HCT116 (cell line): ENCODE data around the gene CPB1. TPM values are rescaled to one million over a fixed set of nuclear protein-coding genes. Genes with fewer than 3 reads are reported as not detected.

Source experiments
- ATAC-seq: fragments of 200-7000 bp; cut with Tn5 transposase; 2 replicates; pipeline ENCODE4 v1.9.1; 2020; ENCODE audit warnings: mild to moderate bottlenecking, moderate library complexity
- BruUV-seq: library from RNA; stranded (reverse); fragments of 400-500 nt; replicated peaks from 2 replicates; lab custom pipeline; 2021; lab: Mats Ljungman, UMichigan
- CTCF ChIA-PET: fragments of 300-600 bp; sonication (Branson Sonifier 250); formaldehyde crosslinking; loops from one replicate; lab custom pipeline; 2021; ENCODE audit warnings: antibody characterized with exemption; lab: Charles Lee
- POLR2A ChIA-PET: fragments of 300-600, 350-600 bp; sonication (Branson Sonifier 250); formaldehyde crosslinking; loops from one replicate; lab custom pipeline; 2021; ENCODE audit warnings: antibody characterized with exemption; lab: Charles Lee
- RAD21 ChIA-PET, 2 experiments: fragments of 300-600 bp; sonication (Branson Sonifier 250); formaldehyde crosslinking; loops; one replicate each; lab custom pipeline; 2023; ENCODE audit warnings: low total read pairs in 2 of 2; ENCODE audit not compliant: uncharacterized antibody in 2 of 2, unreplicated experiment in 2 of 2, low non-redundant PET in 1 of 2; lab: Charles Lee
- DNase-seq: peaks from one replicate; pipeline ENCODE4 v3.0.0-alpha.2; 2010; ENCODE audit warnings: low read depth, low spot score
- H2AFZ ChIP-seq: fragments of 200-600 bp; shearing (Covaris generic), sonication (generic); 2 replicates; pipeline ENCODE4 v1.6.1; 2017; ENCODE audit warnings: low read depth, mixed run types, mixed read lengths, antibody characterized with exemption, low read length; ENCODE audit not compliant: poor library complexity, severe bottlenecking
- H3K27ac ChIP-seq: 2 replicates; pipeline ENCODE4 v1.5.1; 2012; ENCODE audit warnings: low read depth, low read length
- H3K27me3 ChIP-seq: fragments of 200-600 bp; sonication (generic); 2 replicates; pipeline ENCODE4 v1.6.1; 2016; ENCODE audit warnings: mixed run types, low read length, mixed read lengths; ENCODE audit not compliant: insufficient read depth
- H3K36me3 ChIP-seq, 2 experiments: fragments of 200-500 bp in 1 of 2; fragments of 200-600 bp in 1 of 2; sonication (Bioruptor generic) in 1 of 2; sonication (generic) in 1 of 2; 2 replicates each; pipeline versions ENCODE4 v1.5.1 to v1.6.1; 2014 to 2016; ENCODE audit warnings: low read length in 2 of 2, inconsistent platforms in 1 of 2, mixed read lengths in 1 of 2, mixed run types in 1 of 2; ENCODE audit not compliant: insufficient read depth in 2 of 2, control insufficient read depth in 1 of 2
- H3K4me1 ChIP-seq, 2 experiments: fragments of 200-600 bp in 1 of 2; sonication (generic) in 1 of 2; 2 replicates each; pipeline versions ENCODE4 v1.5.1 to v1.6.1; 2012 to 2017; ENCODE audit warnings: low read length in 2 of 2, inconsistent platforms in 1 of 2, mild to moderate bottlenecking in 1 of 2, mixed read lengths in 1 of 2, mixed run types in 1 of 2, moderate library complexity in 1 of 2; ENCODE audit not compliant: insufficient read depth in 2 of 2, control insufficient read depth in 1 of 2
- H3K4me2 ChIP-seq: fragments of 200-600 bp; sonication (generic); 2 replicates; pipeline ENCODE4 v1.6.1; 2017; ENCODE audit warnings: mixed run types, low read length, mixed read lengths
- H3K4me3 ChIP-seq, 2 experiments: fragments of 200-600 bp in 1 of 2; sonication (generic) in 1 of 2; replicated peaks in 1 of 2; 2 replicates each; pipeline ENCODE4 v1.5.1; 2011 to 2016; ENCODE audit warnings: low read length in 2 of 2, control low read depth in 1 of 2, low read depth in 1 of 2, mild to moderate bottlenecking in 1 of 2, mixed read lengths in 1 of 2, mixed run types in 1 of 2
- H3K79me2 ChIP-seq: fragments of 200-600 bp; sonication (generic); 2 replicates; pipeline ENCODE4 v1.6.1; 2017; ENCODE audit warnings: mild to moderate bottlenecking, mixed run types, low read length, moderate library complexity, mixed read lengths; ENCODE audit not compliant: insufficient read depth
- H3K9ac ChIP-seq: fragments of 200-600 bp; sonication (generic); 2 replicates; pipeline ENCODE4 v1.6.1; 2016; ENCODE audit warnings: low read length, mixed read lengths
- H3K9me2 ChIP-seq: fragments of 200-600 bp; sonication (generic), shearing (Covaris generic); 2 replicates; pipeline ENCODE4 v1.6.1; 2017; ENCODE audit warnings: mixed run types, mild to moderate bottlenecking, moderate library complexity; ENCODE audit not compliant: insufficient read depth
- H3K9me3 ChIP-seq, 2 experiments: fragments of 200-500 bp in 1 of 2; fragments of 200-600 bp in 1 of 2; sonication (Bioruptor generic) in 1 of 2; sonication (generic) in 1 of 2; 2 replicates each; pipeline ENCODE4 v1.6.1; 2014 to 2017; ENCODE audit warnings: low read length in 2 of 2, mixed read lengths in 2 of 2, inconsistent platforms in 1 of 2, low read depth in 1 of 2, mild to moderate bottlenecking in 1 of 2, mixed run types in 1 of 2, moderate library complexity in 1 of 2; ENCODE audit not compliant: control insufficient read depth in 1 of 2, insufficient read depth in 1 of 2
- H4K20me1 ChIP-seq: fragments of 200-600 bp; sonication (generic), shearing (Covaris generic); 2 replicates; pipeline ENCODE4 v1.6.1; 2017; ENCODE audit warnings: mixed run types, mild to moderate bottlenecking, moderate library complexity; ENCODE audit not compliant: insufficient read depth
- RAD21 ChIP-seq: IDR thresholded peaks from 2 replicates; pipeline ENCODE4 v1.6.1; 2012; ENCODE audit warnings: low read depth, mild to moderate bottlenecking
- SRF ChIP-seq: IDR thresholded peaks from 2 replicates; pipeline ENCODE4 v1.6.1; 2012; ENCODE audit warnings: low read depth
- TCF7L2 ChIP-seq: IDR thresholded peaks from 2 replicates; pipeline ENCODE4 v1.7.0; 2011; ENCODE audit warnings: borderline replicate concordance, inconsistent platforms; ENCODE audit not compliant: insufficient read depth, insufficient read length; ENCODE audit errors: extremely low read depth
- ZFX ChIP-seq: fragments of 450-650 bp; IDR thresholded peaks from 2 replicates; pipeline ENCODE4 v1.6.1; 2017
- intact Hi-C: fragments of 100-400 bp; cut with micrococcal nuclease; formaldehyde crosslinking; loops from 2 replicates; pipeline ENCODE4 v1.10.0; 2022
- total RNA-seq: library from RNA; stranded (reverse); gene quantifications from one replicate; pipeline ENCODE4 v1.2.1, GENCODE V29; 2021; ENCODE audit not compliant: unreplicated experiment

Gene CPB1
- total RNA-seq, 1 experiment from 2014 or later = 6.2 TPM

GRCh38 chr3:148800414-148800813 is 27.2 kb upstream of the CPB1 start:
- intact Hi-C loops = no loop called here
- Histone ChIP-seq H3K27ac (no peak overlapping the region), H3K9me2 (peaks cover 4% of the 10 kb centered on the region; the same call in 1 of the 2 replicates), H3K4me2 (no peak overlapping the region), H3K9me3 (no peaks in the 10 kb centered on the region), H3K4me3 (no peak overlapping the region), H3K27me3 (no peaks in the 10 kb centered on the region), H3K4me1 (peaks cover 0 to 7% of the 10 kb centered on the region in 2 experiments; a peak in 2 of 4 replicates), H3K36me3 (no peaks in the 10 kb centered on the region), H4K20me1 (no peaks in the 10 kb centered on the region), H3K79me2 (no peaks in the 10 kb centered on the region), H2AFZ (no peak overlapping the region), H3K9ac (no peak overlapping the region)
- no peak for ATAC-seq
- no peak for DNase-seq
- TF ChIP-seq SRF (no peak), ZFX (no peak), RAD21 (no peak)
- no TSS peak for BruUV-seq
- ChIA-PET RAD21 (no interaction called here), CTCF (no interaction called here), POLR2A (no interaction called here)

GRCh38 chr3:148809835-148810234 is 17.8 kb upstream of the CPB1 start:
- Histone ChIP-seq H3K36me3 (no peaks in the 10 kb centered on the region), H3K9me3 (no peaks in the 10 kb centered on the region), H3K4me3 (no peak overlapping the region), H3K27ac (no peak overlapping the region), H2AFZ (no peak overlapping the region), H3K9me2 (no peaks in the 10 kb centered on the region), H4K20me1 (no peaks in the 10 kb centered on the region), H3K79me2 (no peaks in the 10 kb centered on the region), H3K27me3 (no peaks in the 10 kb centered on the region), H3K4me1 (no peaks in the 10 kb centered on the region), H3K9ac (no peak overlapping the region), H3K4me2 (no peak overlapping the region)
- DNase-seq (no peak), ATAC-seq (no peak)
- no peak for TF ChIP-seq TCF7L2
- ChIA-PET CTCF (no interaction called here), RAD21 (no interaction called here), POLR2A (no interaction called here)
- no TSS peak for BruUV-seq
- intact Hi-C loops = no loop called here
